Measurements from ENCODE around the gene LCN12.

DNA sequence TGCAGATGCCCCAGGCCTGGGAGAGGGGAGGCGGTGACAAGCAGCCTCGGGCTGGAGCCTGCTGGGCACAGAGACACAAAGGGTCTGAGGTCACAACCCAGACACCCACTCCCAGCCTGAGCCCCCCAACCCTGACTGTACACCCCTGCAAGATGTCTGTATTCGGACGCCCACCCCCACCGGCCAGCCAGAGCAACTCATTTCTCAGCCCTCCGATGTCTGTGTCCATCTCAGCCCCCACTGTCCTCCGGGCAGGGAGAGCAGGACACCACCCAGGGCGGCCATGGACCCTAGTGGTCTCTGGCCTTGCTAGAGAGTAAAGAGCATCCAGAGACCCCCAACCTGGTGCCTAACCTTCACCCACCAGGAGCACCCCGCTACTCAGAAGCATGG, 3.9 kb downstream of the LCN12 start:
- TF ChIP-seq, protein P1, sequence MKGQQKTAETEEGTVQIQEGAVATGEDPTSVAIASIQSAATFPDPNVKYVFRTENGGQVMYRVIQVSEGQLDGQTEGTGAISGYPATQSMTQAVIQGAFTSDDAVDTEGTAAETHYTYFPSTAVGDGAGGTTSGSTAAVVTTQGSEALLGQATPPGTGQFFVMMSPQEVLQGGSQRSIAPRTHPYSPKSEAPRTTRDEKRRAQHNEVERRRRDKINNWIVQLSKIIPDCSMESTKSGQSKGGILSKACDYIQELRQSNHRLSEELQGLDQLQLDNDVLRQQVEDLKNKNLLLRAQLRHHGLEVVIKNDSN (IDR thresholded peaks at IDR 0.05), result no peak
- TF ChIP-seq CREB1 (IDR thresholded peaks at IDR 0.05; ENCODE audit: low read depth) (no peak), TAF1 (IDR thresholded peaks at IDR 0.05; ENCODE audit: low read depth) (no peak), TEAD4 (IDR thresholded peaks at IDR 0.05) (no peak), YY1 (IDR thresholded peaks at IDR 0.05; ENCODE audit: low read depth) (no peak)
- TF ChIP-seq, protein P2, sequence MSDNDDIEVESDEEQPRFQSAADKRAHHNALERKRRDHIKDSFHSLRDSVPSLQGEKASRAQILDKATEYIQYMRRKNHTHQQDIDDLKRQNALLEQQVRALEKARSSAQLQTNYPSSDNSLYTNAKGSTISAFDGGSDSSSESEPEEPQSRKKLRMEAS (IDR thresholded peaks at IDR 0.05), result no peak

All from Ishikawa (cell line).